ENCODE results near the gene PPIP5K2.

Gene PPIP5K2

GRCh38 chr5:103235891-103236290 is 115.8 kb downstream of the PPIP5K2 start:
- in situ Hi-C loops (cut with MboI; ENCODE audit: low sequenced_read_pairs) = no loop called here

GRCh38 chr5:103237778-103238177 is 117.7 kb downstream of the PPIP5K2 start:
- in situ Hi-C loops (cut with MboI; ENCODE audit: low sequenced_read_pairs) = no loop called here

- in situ Hi-C loops (cut with MboI; ENCODE audit: low sequenced_read_pairs) = no loop called here
Measured at GRCh38 chr5:103243665-103244064, 123.6 kb downstream of the PPIP5K2 start.

GRCh38 chr5:103244398-103244797 is 124.3 kb downstream of the PPIP5K2 start:
- in situ Hi-C loops (cut with MboI; ENCODE audit: low sequenced_read_pairs) = no loop called here

- in situ Hi-C loops (cut with MboI; ENCODE audit: low sequenced_read_pairs) = no loop called here
Measured at GRCh38 chr5:103245761-103246160, 125.7 kb downstream of the PPIP5K2 start.

GRCh38 chr5:103247118-103247517 is 127.0 kb downstream of the PPIP5K2 start:
- in situ Hi-C loops (cut with MboI; ENCODE audit: low sequenced_read_pairs) = no loop called here

- in situ Hi-C loops (cut with MboI; ENCODE audit: low sequenced_read_pairs) = no loop called here
Measured at GRCh38 chr5:103249068-103249467, 129.0 kb downstream of the PPIP5K2 start.

- in situ Hi-C loops (cut with MboI; ENCODE audit: low sequenced_read_pairs) = no loop called here
Measured at GRCh38 chr5:103254921-103255320, 134.8 kb downstream of the PPIP5K2 start.

GRCh38 chr5:103255691-103256090 is 135.6 kb downstream of the PPIP5K2 start:
- in situ Hi-C loops (cut with MboI; ENCODE audit: low sequenced_read_pairs) = no loop called here

GRCh38 chr5:103256178-103256577 is 136.1 kb downstream of the PPIP5K2 start:
- in situ Hi-C loops (cut with MboI; ENCODE audit: low sequenced_read_pairs) = no loop called here

GRCh38 chr5:103258368-103258956 is 138.4 kb downstream of the PPIP5K2 start, which contains the start of gene MACIR:
TSS of gene MACIR (plus strand) at chr5:103258763. CDS start at chr5:103275920, 17,157 bp downstream.
- in situ Hi-C loops (cut with MboI; ENCODE audit: low sequenced_read_pairs) = no loop called here

GRCh38 chr5:103258957-103259704 is 139.0 kb downstream of the PPIP5K2 start:
- in situ Hi-C loops (cut with MboI; ENCODE audit: low sequenced_read_pairs) = no loop called here

GRCh38 chr5:103259705-103260355 is 139.7 kb downstream of the PPIP5K2 start:
- in situ Hi-C loops (cut with MboI; ENCODE audit: low sequenced_read_pairs) = no loop called here

GRCh38 chr5:103260951-103261350 is 140.8 kb downstream of the PPIP5K2 start:
- in situ Hi-C loops (cut with MboI; ENCODE audit: low sequenced_read_pairs) = no loop called here
